K562 (cell line): ENCODE data around the gene PXN. TPM values are rescaled to one million over a fixed set of nuclear protein-coding genes. Genes with fewer than 3 reads are reported as not detected.
A peak's percentile ranks its signal among the peaks of the same experiment; 100 is the strongest.

Experiments
- ATAC-seq: fragments of 200-7000 bp; cut with Tn5 transposase; 3 replicates; pipeline ENCODE4 v1.9.1; 2020; ENCODE audit warnings: moderate library complexity
- BruUV-seq: library from RNA; stranded (reverse); fragments of 400-500 nt; replicated peaks from 2 replicates; lab custom pipeline; 2021; lab: Mats Ljungman, UMichigan
- CTCF ChIA-PET: fragments of 300-600 bp; formaldehyde crosslinking; extraction: SDS; loops from one replicate; lab custom pipeline; 2021; ENCODE audit warnings: low intra/inter-chr PET ratio; lab: Yijun Ruan, JAX
- POLR2A ChIA-PET: fragments of 300-600, 350-650 bp; sonication (Branson Sonifier 250); formaldehyde crosslinking; extraction: SDS; loops from one replicate; lab custom pipeline; 2021; ENCODE audit warnings: antibody characterized with exemption, inconsistent platforms; lab: Yijun Ruan, JAX
- DNase-seq, 4 experiments: peaks; one replicate each; pipeline versions ENCODE4 v3.0.0 to v3.0.0-alpha.2; 2011 to 2018; ENCODE audit warnings: low spot score in 3 of 4, mixed read lengths in 3 of 4; ENCODE audit errors: extremely low read depth in 1 of 4
- FAIRE-seq: peaks from 2 replicates; lab custom pipeline; 2011; peaks lifted over from hg19 to GRCh38; lab: Jason Lieb, UNC
- H2AFZ ChIP-seq: 2 replicates; pipeline ENCODE4 v1.6.0; 2011; ENCODE audit warnings: low read depth, low read length, control low read depth, inconsistent platforms
- H3K27ac ChIP-seq: fragments of 200-600 bp; 3 replicates; pipeline ENCODE4 v1.8.0; 2011; ENCODE audit warnings: low read depth, mild to moderate bottlenecking, control low read depth, inconsistent platforms, low read length, moderate library complexity, mixed read lengths; ENCODE audit errors: extremely low read depth
- H3K27me3 ChIP-seq, 2 experiments: fragments of 300-600 bp in 1 of 2; 2 replicates in 1 of 2; 3 replicates in 1 of 2; pipeline versions ENCODE4 v1.6.0 to v1.8.0; 2011; ENCODE audit warnings: inconsistent platforms in 2 of 2, low read length in 2 of 2, mild to moderate bottlenecking in 1 of 2, mixed read lengths in 1 of 2, moderate library complexity in 1 of 2; ENCODE audit not compliant: control insufficient read depth in 2 of 2, insufficient read depth in 2 of 2
- H3K36me3 ChIP-seq: fragments of 300-600 bp; 3 replicates; pipeline ENCODE4 v1.8.0; 2011; ENCODE audit warnings: mild to moderate bottlenecking, low read length, inconsistent platforms; ENCODE audit not compliant: control insufficient read depth, insufficient read depth
- H3K4me1 ChIP-seq, 2 experiments: fragments of 200-600 bp in 1 of 2; replicated peaks in 1 of 2; 2 replicates in 1 of 2; 3 replicates in 1 of 2; pipeline versions ENCODE4 v1.5.1 to v1.8.0; 2011; ENCODE audit warnings: inconsistent platforms in 2 of 2, low read length in 2 of 2, mild to moderate bottlenecking in 1 of 2, mixed read lengths in 1 of 2, moderate library complexity in 1 of 2; ENCODE audit not compliant: control insufficient read depth in 2 of 2, insufficient read depth in 2 of 2
- H3K4me2 ChIP-seq: 2 replicates; pipeline ENCODE4 v1.6.1; 2011; ENCODE audit warnings: low read length, control low read depth, inconsistent platforms, mixed read lengths; ENCODE audit not compliant: insufficient read depth
- H3K4me3 ChIP-seq: fragments of 200-600 bp; sonication (generic), shearing (Covaris generic); 2 replicates; pipeline ENCODE4 v1.5.1; 2016; ENCODE audit warnings: control low read depth, inconsistent platforms
- H3K79me2 ChIP-seq: fragments of 200-600 bp; 3 replicates; pipeline ENCODE4 v1.8.0; 2011; ENCODE audit warnings: low read length, inconsistent platforms; ENCODE audit not compliant: control insufficient read depth, insufficient read depth
- H3K9ac ChIP-seq, 2 experiments: 2 replicates each; pipeline versions ENCODE4 v1.6.0 to v1.6.1; 2011; ENCODE audit warnings: low read depth in 2 of 2, low read length in 2 of 2, control low read depth in 1 of 2, inconsistent platforms in 1 of 2, mild to moderate bottlenecking in 1 of 2, mixed read lengths in 1 of 2; ENCODE audit not compliant: insufficient read depth in 1 of 2
- H3K9me1 ChIP-seq: one replicate; pipeline ENCODE4 v1.6.0; 2011; ENCODE audit warnings: inconsistent platforms, mild to moderate bottlenecking, low read length, moderate library complexity; ENCODE audit not compliant: control insufficient read depth, insufficient read depth
- H3K9me3 ChIP-seq: replicated peaks from 2 replicates; pipeline ENCODE4 v1.5.1; 2011; ENCODE audit warnings: low read depth, low read length, inconsistent platforms; ENCODE audit not compliant: control insufficient read depth, insufficient read depth
- H4K20me1 ChIP-seq: replicated peaks from 2 replicates; pipeline ENCODE4 v1.6.1; 2011; ENCODE audit warnings: low read length, inconsistent platforms, mixed read lengths; ENCODE audit not compliant: control insufficient read depth, insufficient read depth
- CBX1 ChIP-seq: sonication (generic); IDR thresholded peaks from 2 replicates; pipeline ENCODE4 v1.6.1; 2016; ENCODE audit warnings: antibody characterized with exemption, low read depth, mild to moderate bottlenecking
- DNMT1 ChIP-seq: fragments of 450-650 bp; IDR thresholded peaks from 2 replicates; pipeline ENCODE4 v1.6.1; 2016; ENCODE audit warnings: antibody characterized with exemption, mild to moderate bottlenecking
- E2F3 ChIP-seq: fragments of 250-450 bp; sonication (Bioruptor Pico); IDR thresholded peaks from 2 replicates; pipeline ENCODE4 v1.4.0; 2020; ENCODE audit warnings: mild to moderate bottlenecking
- NCOA2 ChIP-seq, 2 experiments: fragments of 450-650 bp; IDR thresholded peaks; 2 replicates each; pipeline ENCODE4 v1.6.1; 2018; ENCODE audit warnings: mild to moderate bottlenecking in 2 of 2, moderate library complexity in 1 of 2; ENCODE audit not compliant: partially characterized antibody in 2 of 2
- PTTG1 ChIP-seq: fragments of 450-650 bp; IDR thresholded peaks from 2 replicates; pipeline ENCODE4 v1.6.1; 2016; ENCODE audit warnings: low read depth, mild to moderate bottlenecking, missing genetic modification characterization, missing compliant biosample characterization
- RAD21 ChIP-seq, 2 experiments: fragments of 250-450 bp in 1 of 2; fragments of 450-650 bp in 1 of 2; sonication (Bioruptor Pico) in 1 of 2; formaldehyde crosslinking in 1 of 2; IDR thresholded peaks in 1 of 2; conservative IDR thresholded peaks in 1 of 2; 2 replicates each; pipeline versions ENCODE4 v1.4.0 to v1.8.0; 2020 to 2022; ENCODE audit warnings: mild to moderate bottlenecking in 2 of 2, moderate library complexity in 1 of 2
- RFX7 ChIP-seq: fragments of 250-450 bp; sonication (Bioruptor Pico); IDR thresholded peaks from 2 replicates; pipeline ENCODE4 v1.5.1; 2021; ENCODE audit warnings: mild to moderate bottlenecking
- SRSF3 ChIP-seq: fragments of 200-400 bp; formaldehyde crosslinking; IDR thresholded peaks from 2 replicates; pipeline ENCODE4 v1.6.1; 2016; ENCODE audit warnings: mild to moderate bottlenecking, low read length, moderate library complexity; ENCODE audit not compliant: insufficient read depth
- ZKSCAN8 ChIP-seq: fragments of 200-800 bp; sonication (Bioruptor generic); IDR thresholded peaks from 2 replicates; pipeline ENCODE4 v1.6.1; 2016; ENCODE audit warnings: missing genetic modification characterization, missing compliant biosample characterization
- ZNF384 ChIP-seq: IDR thresholded peaks from 2 replicates; pipeline ENCODE4 v1.6.1; 2012; ENCODE audit warnings: low read depth, low read length, improper control_type of control experiment
- WGBS: fragments of 100-300 bp; shearing (Covaris generic); methylation state at CpG from one replicate; pipeline ENCODE4 v1.1.6; 2016; ENCODE audit warnings: low coverage, mixed read lengths; ENCODE audit not compliant: insufficient coverage; ENCODE audit errors: missing lambda C conversion rate; 5-methylcytosine and 5-hydroxymethylcytosine counted together
- in situ Hi-C: fragments of 300-500 bp; cut with MboI; formaldehyde crosslinking; loops from 4 replicates; pipeline ENCODE4 v1.15.0; 2018; ENCODE audit warnings: inconsistent platforms, mixed read lengths
- intact Hi-C: fragments of 100-400 bp; cut with micrococcal nuclease; formaldehyde crosslinking; loops from 2 replicates; pipeline ENCODE4 v1.14.2; 2022
- polyA plus RNA-seq, 8 experiments: library from polyadenylated mRNA; depleted of rRNA in 4 of 8; stranded (reverse) in 5 of 8; unstranded in 3 of 8; fragments of >200 nt; fragmentation: Nextera tagmentation in 2 of 8; fragmentation: Illumina TruSeq in 1 of 8; extraction: Ambion mirVana in 2 of 8; extraction: Trizol in 1 of 8; gene quantifications; 2 replicates each; pipeline versions ENCODE4 v1.2.1 to v1.2.3, GENCODE V29; 2011 to 2014; ENCODE audit warnings: inconsistent platforms in 1 of 8, missing spikeins in 1 of 8
- total RNA-seq, 7 experiments: library from RNA; depleted of rRNA in 6 of 7; stranded (reverse); fragments of >200 nt in 6 of 7; fragmentation: Illumina TruSeq in 2 of 7; extraction: Trizol in 2 of 7; gene quantifications; 2 replicates each; pipeline versions ENCODE4 v1.2.1 to v1.2.3, GENCODE V29; 2011 to 2021; ENCODE audit warnings: low replicate concordance in 1 of 7
- TF ChIP-seq, protein P1 (sequence below): IDR thresholded peaks from 2 replicates; pipeline ENCODE4 v1.6.1; 2014; ENCODE audit warnings: antibody characterized with exemption

PXN gene
- total and polyA plus RNA-seq, 9 of the 15 experiments (the other 6 are each of a cell fraction or from before 2014, with no cell fraction given): 4.0 to 74.1 (median 18.6) TPM

GRCh38 chr12:120258323-120258896 lies 7.1 kb downstream of the PXN start:
- FAIRE-seq: no peak
- no peak overlapping the region for H2AFZ ChIP-seq
- BruUV-seq: no TSS peak
- peaks cover 19% of the 10 kb centered on the region in 2 experiments; a peak in 4 of 5 replicates for H3K4me1 ChIP-seq
- ChIA-PET POLR2A (interaction anchor here (0.6 to 10.5 kb wide), 5 partner anchors 9 to 60 kb away, joined by 3 to 110 read pairs (median 13); partner anchors contain the start of genes GCN1, RNU4-2 and RPLP0), CTCF (no interaction called here)
- no peak overlapping the region for H3K4me2 ChIP-seq
- no peaks in the 10 kb centered on the region for H3K27me3 ChIP-seq
- peaks cover 6% of the 10 kb centered on the region; the same call in 1 of the 2 replicates for H4K20me1 ChIP-seq
- peaks cover 13% of the 10 kb centered on the region; the same call in 2 of the 3 replicates for H3K36me3 ChIP-seq
- no peak for DNase-seq
- H3K79me2 ChIP-seq: peaks cover 42% of the 10 kb centered on the region; the same call in 2 of the 3 replicates
- no peak overlapping the region for H3K27ac ChIP-seq
- no peaks in the 10 kb centered on the region for H3K9me1 ChIP-seq
- in situ Hi-C loops: no loop called here
- H3K4me3 ChIP-seq: no peak overlapping the region
- no peak for TF ChIP-seq ZKSCAN8 (CRISPR knock-in tag)
- TF ChIP-seq ZNF384: no peak
- 93% methylated on average over 5 of the region's 5 CpGs for WGBS
- intact Hi-C loops: no loop called here
- ATAC-seq: no peak
- no peak overlapping the region for H3K9ac ChIP-seq
- H3K9me3 ChIP-seq: no peaks in the 10 kb centered on the region

GRCh38 chr12:120257041-120257821 lies 8.3 kb downstream of the PXN start:
- no TSS peak for BruUV-seq
- DNase-seq (no peak), ATAC-seq (no peak), FAIRE-seq (no peak)
- intact Hi-C loops (no loop called here), in situ Hi-C loops (no loop called here)
- no peaks in the 10 kb centered on the region for H3K27me3 ChIP-seq
- H3K27ac ChIP-seq: no peak overlapping the region
- H3K9me3 ChIP-seq: no peaks in the 10 kb centered on the region
- no peak overlapping the region for H3K4me3 ChIP-seq
- peak overlapping the region in 1 of 2 experiments; percentile 68; a peak in 2 of 4 replicates for H3K9ac ChIP-seq
- H3K9me1 ChIP-seq: no peaks in the 10 kb centered on the region
- 76% methylated on average over 9 of the region's 9 CpGs for WGBS
- H2AFZ ChIP-seq: no peak overlapping the region
- ChIA-PET POLR2A (interaction anchor here (0.6 to 8.5 kb wide), 14 partner anchors 8 to 58 kb away, joined by 3 to 56 read pairs (median 5); partner anchors contain the start of genes PXN, RNU4-1, RNU4-2 and RPLP0), CTCF (no interaction called here)
- peaks cover 7 to 12% of the 10 kb centered on the region in 2 experiments; a peak in 3 of 5 replicates for H3K4me1 ChIP-seq
- no peak overlapping the region for H3K4me2 ChIP-seq
- peaks cover 30% of the 10 kb centered on the region; the same call in 2 of the 3 replicates for H3K79me2 ChIP-seq
- peaks cover 13% of the 10 kb centered on the region; the same call in 1 of the 3 replicates for H3K36me3 ChIP-seq
- H4K20me1 ChIP-seq: no peaks in the 10 kb centered on the region; the same call in 1 of the 2 replicates
- TF ChIP-seq RFX7 (CRISPR knock-in tag) (no peak), NCOA2 (IDR thresholded peaks at IDR 0.05; ENCODE audit: partially characterized antibody in 2 of 2) (no peak), E2F3 (CRISPR knock-in tag) (no peak), SRSF3 (no peak), RAD21 (CRISPR knock-in tag; conservative IDR thresholded peaks at IDR 0.05 in 1 of 2, IDR thresholded peaks at IDR 0.05 in 1 of 2) (no peak), CBX1 (no peak), PTTG1 (no peak), DNMT1 (no peak)
- TF ChIP-seq, protein P1, sequence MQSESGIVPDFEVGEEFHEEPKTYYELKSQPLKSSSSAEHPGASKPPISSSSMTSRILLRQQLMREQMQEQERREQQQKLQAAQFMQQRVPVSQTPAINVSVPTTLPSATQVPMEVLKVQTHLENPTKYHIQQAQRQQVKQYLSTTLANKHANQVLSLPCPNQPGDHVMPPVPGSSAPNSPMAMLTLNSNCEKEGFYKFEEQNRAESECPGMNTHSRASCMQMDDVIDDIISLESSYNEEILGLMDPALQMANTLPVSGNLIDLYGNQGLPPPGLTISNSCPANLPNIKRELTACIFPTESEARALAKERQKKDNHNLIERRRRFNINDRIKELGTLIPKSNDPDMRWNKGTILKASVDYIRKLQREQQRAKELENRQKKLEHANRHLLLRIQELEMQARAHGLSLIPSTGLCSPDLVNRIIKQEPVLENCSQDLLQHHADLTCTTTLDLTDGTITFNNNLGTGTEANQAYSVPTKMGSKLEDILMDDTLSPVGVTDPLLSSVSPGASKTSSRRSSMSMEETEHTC: no peak
